Activated T-cell treated with anti-CD3 and anti-CD28 coated beads for 1 hour (primary cell): ENCODE measurements around the gene C19orf38.

Experiments
- DNase-seq: peaks from one replicate; pipeline ENCODE4 v3.0.0-alpha.2; 2020; ENCODE audit warnings: low read depth

C19orf38 gene

DNA sequence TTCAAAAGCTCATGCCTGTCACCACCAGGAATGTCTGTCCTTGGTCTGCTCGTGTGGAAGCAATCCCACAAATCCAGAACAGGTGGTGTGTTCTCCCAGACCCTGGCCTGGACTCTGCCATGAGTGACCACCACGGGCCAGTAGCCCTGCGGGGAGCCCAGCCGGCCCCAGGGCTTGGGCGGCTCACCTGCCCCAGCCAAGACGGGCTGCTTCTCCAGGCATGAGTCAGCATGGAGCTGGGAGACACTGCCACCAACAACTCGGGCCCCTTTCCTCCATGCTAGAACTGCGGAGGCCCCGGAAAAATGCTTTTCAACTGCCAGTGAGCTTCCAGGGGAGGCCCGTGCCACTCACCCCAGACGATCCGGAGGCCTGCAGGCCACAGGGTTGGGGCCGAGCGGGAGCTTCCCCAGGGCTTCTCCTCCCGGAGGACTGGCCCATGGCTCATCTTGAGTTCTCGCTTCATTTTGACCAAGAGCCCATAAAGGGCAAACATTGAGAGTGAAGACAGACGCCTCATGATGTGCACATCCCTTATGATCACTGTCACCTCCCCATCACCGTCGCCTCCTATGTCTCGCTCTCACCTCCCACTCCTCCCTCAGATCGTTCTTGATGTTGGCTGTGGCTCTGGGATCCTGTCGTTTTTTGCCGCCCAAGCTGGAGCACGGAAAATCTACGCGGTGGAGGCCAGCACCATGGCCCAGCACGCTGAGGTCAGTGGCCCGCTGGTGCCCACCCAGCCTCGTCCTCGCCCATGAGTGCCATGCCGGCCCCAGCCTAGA is 63.6 kb downstream of the C19orf38 start:
- no peak for DNase-seq

DNA sequence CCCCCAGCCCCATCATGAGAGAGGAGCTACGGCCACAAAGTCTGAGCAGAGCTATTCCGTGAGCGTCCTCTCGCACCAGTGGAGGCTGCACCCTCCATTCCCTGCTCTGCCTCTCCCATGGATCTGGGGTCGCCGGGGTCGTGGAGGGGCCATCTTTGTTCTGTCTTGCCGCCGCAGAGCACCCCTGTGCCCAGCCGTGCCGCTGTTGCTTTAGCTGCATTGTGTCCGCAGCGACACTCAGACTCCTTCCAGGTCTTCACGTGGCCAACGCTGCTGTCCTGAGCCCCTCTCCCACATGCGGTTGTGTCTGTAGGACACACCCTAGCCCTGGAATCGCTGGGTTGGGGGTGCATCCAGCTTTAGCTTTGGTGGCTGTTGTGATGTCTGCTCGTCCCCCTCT is 64.4 kb downstream of the C19orf38 start:
- DNase-seq, result no peak

DNA sequence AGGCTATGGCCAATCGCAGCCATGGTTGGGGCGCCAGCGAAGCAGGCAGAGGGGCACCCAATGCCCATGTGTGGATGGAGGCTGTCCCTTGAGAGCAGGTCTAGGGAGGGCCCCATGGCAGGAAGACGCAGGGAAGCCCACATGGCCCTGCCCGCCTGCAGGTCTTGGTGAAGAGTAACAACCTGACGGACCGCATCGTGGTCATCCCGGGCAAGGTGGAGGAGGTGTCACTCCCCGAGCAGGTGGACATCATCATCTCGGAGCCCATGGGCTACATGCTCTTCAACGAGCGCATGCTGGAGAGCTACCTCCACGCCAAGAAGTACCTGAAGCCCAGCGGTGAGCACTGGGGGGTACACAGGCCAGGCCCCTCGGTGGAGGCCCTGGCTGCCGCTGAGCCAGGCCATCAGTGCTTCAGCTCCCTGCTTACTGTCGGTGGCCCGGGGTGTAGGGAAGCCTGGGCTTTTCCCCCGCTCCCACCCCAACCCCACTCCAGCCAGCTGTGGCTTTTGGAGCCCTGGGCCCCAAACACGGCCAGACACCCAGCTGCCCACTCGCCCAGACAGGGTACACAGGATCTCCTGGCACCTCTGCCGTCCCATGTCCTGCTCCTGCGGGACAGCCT is 65.6 kb downstream of the C19orf38 start:
- DNase-seq, result no peak

DNA sequence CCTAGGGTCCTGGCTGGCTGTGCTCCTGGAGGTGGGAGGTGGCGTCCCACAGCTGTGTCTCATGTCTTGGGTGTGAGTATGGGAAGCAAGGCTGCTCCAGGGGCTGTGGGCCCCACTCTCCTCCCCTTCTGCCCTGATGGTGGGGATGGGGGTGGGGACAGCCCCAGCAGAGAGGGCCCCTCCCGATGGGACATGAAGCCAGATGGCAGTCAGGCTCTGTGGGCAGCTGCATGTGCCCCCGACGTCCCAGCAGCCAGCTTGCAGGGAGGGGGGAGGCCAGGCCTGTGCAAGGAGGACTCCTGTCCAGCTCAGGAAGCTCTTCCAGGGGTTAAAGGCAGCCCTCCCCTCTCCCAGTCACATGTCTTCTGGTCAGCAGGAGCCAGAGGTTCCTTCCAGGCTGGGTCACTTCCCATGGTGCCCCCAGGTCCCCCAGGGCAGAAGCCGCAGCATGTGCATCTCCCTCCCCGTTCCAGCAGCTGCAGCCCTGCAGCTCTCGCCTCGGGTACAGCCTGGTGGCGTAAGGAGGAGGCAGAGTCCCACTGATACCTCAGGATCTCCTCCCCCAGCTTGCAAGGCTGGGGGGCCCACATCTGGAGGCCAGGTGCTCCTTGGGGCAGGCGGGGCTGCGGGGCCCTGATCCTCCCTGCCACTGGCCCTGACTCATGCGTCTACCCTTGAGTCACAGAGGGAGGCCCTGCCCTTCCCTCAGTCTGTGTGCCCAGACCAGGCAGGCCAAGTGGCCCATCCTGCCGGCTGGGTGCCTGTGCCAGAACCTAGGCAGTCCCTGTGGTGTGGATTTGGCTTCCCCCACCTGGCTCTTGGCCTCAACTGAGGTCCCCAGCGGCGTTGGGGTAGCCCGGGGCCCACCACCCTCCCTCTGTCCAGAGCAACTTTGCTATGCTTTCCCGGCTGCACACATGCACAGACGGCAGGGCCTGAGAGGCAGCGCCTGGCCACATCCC is 67.2 kb downstream of the C19orf38 start:
- no peak for DNase-seq

DNA sequence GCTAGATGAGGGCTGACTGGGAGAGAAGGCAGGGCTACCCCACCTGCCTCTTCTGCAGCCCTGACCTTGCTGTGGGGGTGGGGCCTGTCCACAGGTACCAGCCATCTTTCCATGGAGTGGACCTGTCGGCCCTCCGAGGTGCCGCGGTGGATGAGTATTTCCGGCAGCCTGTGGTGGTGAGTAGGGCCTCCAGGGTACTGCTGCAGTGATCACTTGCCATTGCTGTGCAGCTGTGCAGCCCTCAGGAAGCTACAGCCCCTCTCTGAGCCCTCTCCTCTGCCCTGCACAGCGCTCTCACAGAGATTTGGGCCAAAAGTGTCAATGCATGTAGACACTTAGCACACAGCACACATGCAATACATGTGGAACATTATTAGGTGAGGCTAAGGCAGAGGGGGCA is 68.4 kb downstream of the C19orf38 start:
- DNase-seq, result no peak

DNA sequence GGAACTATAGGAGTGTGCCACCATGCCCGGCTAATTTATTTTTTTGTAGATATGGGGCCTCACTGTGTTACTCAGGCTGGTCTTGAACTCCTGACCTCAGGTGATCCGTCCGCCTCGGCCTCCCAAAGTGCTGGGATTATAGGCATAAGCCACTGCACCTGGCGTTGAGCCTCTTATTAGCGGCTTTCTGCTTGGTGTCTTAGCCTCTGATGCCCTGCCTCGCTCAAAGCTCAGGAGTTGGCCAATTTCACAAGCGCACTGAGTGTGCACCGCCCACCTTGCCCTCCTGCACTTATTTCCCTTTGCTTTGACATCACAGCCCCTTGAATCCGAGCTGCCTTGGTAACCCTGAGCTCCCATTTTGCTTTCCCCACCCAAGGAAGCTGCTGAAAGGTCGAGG is 70.1 kb downstream of the C19orf38 start:
- DNase-seq, result no peak
